Kidney glomerular epithelial cell (primary cell): ENCODE measurements around the gene VSIG8.

ENCODE experiments used
- DNase-seq: peaks from one replicate; lab custom pipeline; 2025; lab: John Stamatoyannopoulos, UW

The VSIG8 gene

DNA sequence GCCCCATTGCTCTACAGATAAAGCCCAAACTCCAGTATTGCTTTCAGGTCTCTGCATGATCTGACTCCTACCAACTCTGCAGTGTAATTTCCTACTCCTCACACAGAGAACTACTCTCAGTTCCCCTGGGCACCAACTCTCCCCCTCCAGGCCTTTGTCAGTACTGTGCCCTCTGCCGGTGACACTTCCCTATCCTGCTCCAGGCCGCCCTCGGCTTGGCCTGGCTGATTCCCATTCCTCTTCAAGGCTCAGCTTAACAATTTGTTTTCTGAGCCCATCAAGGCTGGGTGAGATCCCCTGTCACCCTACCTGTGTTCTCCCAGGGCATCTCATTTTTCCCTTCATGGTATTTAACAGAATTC lies 33.2 kb downstream of the VSIG8 start:
- DNase-seq, result no peak

DNA sequence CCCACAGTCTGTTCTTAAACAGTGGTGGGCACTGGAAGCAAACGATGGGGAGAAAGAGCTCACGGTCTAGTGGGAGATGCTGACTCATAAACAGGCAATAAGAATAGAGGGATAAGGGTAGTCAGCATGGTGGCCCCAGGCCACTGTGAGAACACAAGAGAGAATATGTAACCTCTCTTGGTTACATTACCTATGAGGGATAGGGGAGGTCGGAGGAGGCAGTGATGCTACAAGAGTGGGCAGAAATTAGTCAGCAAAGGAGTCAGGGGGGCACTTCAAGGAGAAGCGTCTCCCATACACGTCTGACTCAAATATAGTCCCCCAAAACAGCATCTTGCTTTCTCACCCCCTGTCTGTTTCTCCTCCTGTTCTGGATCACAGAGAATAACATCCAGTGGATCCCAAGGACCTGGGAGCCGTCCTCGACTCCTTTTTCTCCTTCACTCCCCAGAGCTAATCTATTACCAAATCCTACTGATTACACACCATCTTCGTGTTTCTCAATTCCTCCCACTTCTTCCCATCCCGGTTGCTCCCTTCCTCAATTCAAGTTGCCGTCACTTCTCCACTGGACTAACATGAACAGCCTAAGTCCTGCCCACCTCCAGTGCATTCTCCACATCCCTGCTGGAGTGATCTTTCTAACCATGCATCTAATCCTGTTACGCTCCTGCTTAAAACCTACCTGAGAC lies 33.7 kb downstream of the VSIG8 start:
- DNase-seq, result no peak

DNA sequence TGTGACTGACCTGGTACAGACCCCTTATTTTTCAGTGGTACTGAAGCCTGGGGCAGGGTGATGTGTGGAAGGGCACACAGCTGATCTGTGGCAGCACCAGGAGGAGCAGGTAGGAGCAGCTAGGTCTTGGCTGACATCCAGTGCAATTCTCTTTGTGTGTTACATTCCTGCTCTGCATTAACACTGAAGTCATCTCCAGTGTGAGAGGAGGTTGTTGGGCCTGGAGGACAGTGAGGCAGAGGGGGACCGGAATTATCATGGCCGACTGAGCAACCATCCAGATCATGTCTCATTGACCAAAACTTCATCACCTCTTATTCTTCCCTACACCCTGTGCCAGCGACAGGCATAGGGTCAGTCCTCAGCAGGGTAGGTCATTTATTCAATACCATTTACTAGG lies 34.3 kb downstream of the VSIG8 start:
- peak; percentile 58 for DNase-seq

DNA sequence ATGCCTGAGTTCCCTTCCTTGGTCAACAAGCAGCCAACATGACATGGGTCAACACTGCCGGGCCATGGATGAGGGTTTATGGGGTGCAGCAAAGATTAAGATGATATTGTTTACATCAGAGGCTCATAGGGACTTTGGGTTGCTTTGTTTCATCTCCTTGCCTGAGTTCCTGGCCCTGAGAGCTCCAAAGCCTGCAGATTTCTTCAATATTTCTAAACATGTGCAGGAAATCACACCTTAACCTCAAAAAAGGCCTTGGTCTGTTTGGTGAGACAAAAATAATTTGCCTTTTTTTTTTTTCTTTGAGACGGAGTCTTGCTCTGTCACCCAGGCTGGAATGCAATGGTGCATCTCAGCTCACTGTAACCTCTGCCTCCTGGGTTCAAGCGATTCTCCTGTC lies 34.9 kb downstream of the VSIG8 start:
- no peak for DNase-seq

DNA sequence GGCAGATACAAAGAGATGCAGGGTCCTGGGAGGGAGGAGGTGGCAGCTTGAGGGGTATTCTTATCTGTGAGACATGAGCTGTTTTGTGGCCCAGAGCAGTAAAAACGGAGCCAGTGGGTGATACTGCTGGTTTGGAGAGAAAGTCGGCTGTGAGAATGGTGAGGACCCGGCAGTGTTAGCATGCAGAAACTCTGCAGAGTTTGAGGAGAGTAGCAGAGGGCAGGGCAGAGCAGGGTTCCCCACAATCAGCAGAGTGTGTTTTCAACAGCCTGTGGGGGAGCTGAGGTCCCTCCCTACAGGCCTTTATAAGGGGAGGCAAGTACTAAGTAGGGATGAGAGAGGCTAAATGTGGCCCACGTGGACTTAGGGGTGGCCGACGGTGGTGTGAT lies 35.4 kb downstream of the VSIG8 start:
- DNase-seq, result no peak

DNA sequence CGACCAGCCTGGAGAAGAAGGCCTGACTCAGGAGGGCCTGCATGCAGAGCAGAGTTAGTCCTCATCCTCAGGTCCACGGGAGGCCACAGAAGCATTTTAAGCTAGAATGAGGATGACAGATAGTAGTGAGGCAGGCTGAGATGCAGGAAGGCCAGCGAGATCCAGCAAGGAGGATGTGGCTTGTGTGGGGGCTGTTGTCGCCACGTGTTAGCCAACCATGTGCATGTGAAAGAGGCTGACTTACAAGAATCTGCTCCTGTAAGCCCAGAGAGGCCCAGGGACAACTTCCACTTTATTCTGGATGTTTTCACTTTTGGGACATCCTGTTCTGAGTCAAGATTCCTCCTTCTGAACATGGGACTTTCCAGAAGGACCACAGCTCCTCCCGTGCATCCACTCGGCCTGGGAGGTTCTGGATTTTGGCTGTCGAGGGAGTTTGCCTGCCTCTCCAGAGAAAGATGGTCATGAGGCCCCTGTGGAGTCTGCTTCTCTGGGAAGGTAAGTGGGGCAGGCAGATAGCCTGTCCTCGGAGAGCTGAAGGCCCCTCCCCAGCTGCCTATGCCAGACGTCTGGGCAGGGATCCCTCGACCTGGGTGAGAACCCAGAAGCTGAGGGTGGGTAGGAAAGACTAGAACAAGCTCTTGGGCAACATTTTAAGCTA lies 35.9 kb downstream of the VSIG8 start, which contains the start of gene SLAMF8:
Gene SLAMF8, plus strand, starts transcription at position 433 of the 661 bp plus-strand sequence. Its CDS starts 26 bp downstream, at position 459.
- DNase-seq, result no peak

DNA sequence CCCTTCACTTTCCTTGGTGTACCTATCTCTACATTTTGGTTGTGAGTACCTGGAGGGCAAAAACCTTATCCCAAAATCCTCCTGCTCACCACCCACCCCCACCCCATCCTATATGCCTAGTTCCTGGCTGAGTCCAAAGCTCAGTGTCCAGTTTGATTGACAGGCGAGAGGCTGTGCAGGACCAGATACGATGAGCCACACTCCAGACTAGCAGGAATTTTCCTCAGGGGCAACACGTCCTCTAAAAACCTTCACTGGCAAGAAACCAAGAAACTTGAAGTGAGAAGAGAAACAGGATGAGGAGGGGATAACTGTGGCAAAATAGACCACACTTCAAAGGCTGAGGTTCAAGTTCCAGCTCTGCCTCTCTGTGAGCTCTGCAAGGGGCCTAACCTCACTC lies 36.9 kb downstream of the VSIG8 start:
- DNase-seq, result no peak

DNA sequence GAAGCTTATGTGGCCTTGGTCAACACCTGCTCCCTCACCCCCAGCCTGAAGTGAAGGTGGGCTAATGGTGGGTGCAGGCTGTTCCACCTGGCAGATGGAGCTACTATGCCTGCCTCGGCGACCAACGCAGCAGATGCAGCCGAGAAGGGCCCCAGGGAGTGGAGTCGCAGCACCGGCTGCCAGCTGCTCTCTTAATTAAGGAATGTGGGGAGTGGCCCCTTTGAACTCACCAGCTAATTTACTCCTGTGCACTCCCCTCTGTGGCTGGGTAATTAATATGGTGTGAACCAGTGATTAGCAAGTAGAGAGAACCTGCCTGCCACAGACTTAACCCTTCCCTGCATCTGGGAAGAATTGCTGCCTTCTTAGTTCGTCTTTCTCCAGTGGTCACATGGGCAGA lies 39.1 kb downstream of the VSIG8 start:
- DNase-seq, result no peak

DNA sequence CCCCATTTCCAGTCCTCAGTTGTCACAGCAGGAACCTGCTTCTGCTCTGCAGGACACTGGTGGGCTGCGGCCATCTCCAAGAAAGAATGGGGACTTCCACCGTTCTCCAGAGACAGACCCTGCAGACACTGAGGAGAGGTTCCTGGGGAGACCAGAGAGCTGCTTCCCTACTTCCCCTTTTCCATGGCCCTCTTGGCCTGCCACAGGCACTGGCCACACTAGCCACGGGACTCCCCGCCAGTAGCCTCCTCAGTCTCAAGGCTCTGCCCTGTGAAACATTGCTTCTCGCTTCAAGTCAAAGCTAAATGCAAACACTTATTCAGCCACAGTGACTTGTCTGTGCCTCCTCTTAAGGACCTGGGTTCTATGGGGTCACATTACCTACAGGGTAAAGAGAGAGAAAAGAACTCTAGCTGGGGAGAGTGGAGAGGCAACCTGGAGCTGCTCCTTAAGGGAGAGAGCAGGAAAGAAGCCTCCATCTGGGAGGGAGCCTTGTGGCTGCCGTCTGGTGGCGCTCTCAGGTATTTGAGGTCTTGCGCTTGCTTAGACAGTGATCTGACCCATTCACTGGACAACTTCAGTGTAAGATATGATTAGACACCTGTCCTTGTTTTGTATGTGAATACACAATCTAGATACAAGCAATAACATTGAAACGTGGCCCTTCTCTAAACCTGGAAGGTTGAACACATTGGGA lies 41.1 kb downstream of the VSIG8 start:
- DNase-seq, result no peak

DNA sequence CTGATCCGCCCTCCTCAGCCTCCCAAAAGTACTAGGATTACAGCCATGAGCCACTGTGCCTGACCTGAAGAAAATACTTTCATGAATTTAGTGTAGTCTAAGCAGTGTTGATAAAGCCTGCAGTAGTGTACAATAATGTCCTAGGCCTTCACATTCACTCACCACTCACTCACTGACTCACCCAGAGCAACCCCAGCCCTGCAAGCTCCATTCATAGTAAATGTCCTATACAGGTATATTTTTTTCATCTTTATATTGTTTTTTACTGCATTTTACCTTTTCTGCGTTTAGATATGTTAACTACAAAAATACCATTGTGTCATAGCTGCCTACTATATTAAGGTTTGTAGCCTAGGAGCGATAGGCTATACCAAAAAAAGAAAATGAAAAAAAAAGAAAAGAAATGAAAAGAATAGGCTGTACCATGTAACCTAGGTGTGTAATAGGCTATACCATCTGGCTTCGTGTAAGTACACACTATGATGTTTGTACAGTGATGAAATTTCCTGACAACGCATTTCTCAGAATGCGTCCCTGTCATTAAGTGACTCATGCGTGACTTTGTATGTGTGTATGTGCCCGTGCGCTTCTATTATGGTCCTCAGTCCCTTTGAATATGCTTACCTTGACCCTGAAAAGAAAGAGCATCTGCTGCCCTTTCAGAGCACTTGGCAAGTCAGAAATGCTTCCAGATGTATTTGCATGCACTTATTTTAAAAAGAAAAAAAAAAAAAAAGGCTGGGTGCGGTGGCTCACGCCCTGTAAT lies 45.0 kb downstream of the VSIG8 start:
- DNase-seq, result no peak

DNA sequence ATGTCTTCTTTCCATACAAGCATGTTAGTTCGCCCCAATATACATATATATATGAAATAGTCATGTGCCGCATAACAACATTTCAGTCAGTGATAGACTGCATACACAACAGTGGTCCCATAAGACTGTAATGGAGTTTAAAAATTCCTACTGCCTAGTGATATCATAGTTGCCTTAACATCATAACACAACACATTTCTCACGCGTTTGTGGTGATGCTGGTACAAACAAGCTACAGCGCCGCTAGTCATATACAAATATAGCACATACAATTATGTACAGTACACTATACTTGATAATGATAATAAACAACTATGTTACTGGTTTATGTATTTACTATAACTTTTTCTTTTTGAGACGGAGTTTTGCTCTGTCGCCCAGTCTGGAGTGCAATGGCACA lies 46.5 kb downstream of the VSIG8 start:
- no peak for DNase-seq

DNA sequence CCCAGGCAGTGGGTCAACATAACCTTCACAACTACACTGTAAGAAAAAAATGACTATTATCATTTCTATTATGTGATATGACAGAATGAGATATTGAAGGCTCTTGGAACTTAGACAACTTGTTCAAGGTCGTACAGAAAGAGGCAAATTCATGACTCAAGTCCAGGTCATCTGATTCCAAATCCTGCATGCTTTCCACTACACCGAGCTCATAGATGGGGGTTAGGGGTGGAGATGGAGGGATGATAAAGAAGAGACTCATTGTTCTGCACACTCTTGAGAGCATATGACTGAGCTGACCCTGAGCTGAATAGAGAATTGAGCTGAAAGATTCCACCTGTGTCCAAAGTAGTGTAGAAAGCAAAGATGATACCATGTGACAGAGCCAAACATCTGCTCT lies 57.5 kb downstream of the VSIG8 start:
- no peak for DNase-seq
